ENCODE measurements around the gene PRKRA.
A peak's percentile ranks its signal among the peaks of the same experiment; 100 is the strongest.

PRKRA gene

GRCh38 chr2:178412047-178412446 lies 38.9 kb downstream of the PRKRA start:
- Histone ChIP-seq H3K4me3 (ENCODE audit: control insufficient read depth in 1 of 7, extremely low read depth in 1 of 7, insufficient read depth in 4 of 7, low read depth in 2 of 7, low read length in 6 of 7) (no peak overlapping the region), H3K9me3 (ENCODE audit: control extremely low read depth in 1 of 5, control insufficient read depth in 4 of 5, insufficient read depth in 2 of 5, low read depth in 1 of 5, low read length in 4 of 5) (no peaks in the 10 kb centered on the region), H3K36me3 (ENCODE audit: control insufficient read depth in 4 of 4, insufficient read depth in 4 of 4, low read length in 3 of 4) (no peaks in the 10 kb centered on the region), H3K4me1 (ENCODE audit: control extremely low read depth in 1 of 4, control insufficient read depth in 4 of 4, insufficient read depth in 4 of 4, low read length in 3 of 4) (peaks cover 6 to 17% (median 10%) of the 10 kb centered on the region in 4 experiments), H3K27ac (ENCODE audit: insufficient read depth in 1 of 2, low read depth in 1 of 2, low read length in 2 of 2, poor library complexity in 1 of 2, severe bottlenecking in 2 of 2) (no peak overlapping the region), H3K27me3 (replicated peaks in 2 of 5; ENCODE audit: control insufficient read depth in 4 of 5, insufficient read depth in 5 of 5, low read length in 4 of 5) (no peaks in the 10 kb centered on the region)
- WGBS (ENCODE audit: insufficient coverage): 100% methylated on average over 2 of the region's 3 CpGs
- ChIA-PET POLR2A (no interaction called here), CTCF (interaction anchor here (0.7 to 13.7 kb wide), 3 partner anchors 14 to 301 kb away, joined by 3 to 278 read pairs (median 8); partner anchors contain the start of gene RBM45)
- no peak for DNase-seq

- no peak overlapping the region for H3K4me3 ChIP-seq (ENCODE audit: control insufficient read depth in 1 of 7, extremely low read depth in 1 of 7, insufficient read depth in 4 of 7, low read depth in 2 of 7, low read length in 6 of 7)
- ChIA-PET POLR2A (no interaction called here), CTCF (no interaction called here)
- H3K36me3 ChIP-seq (ENCODE audit: control insufficient read depth in 4 of 4, insufficient read depth in 4 of 4, low read length in 3 of 4): no peaks in the 10 kb centered on the region
- no peaks in the 10 kb centered on the region for H3K9me3 ChIP-seq (ENCODE audit: control extremely low read depth in 1 of 5, control insufficient read depth in 4 of 5, insufficient read depth in 2 of 5, low read depth in 1 of 5, low read length in 4 of 5)
- H3K27me3 ChIP-seq (replicated peaks in 2 of 5; ENCODE audit: control insufficient read depth in 4 of 5, insufficient read depth in 5 of 5, low read length in 4 of 5): no peaks in the 10 kb centered on the region
- WGBS (ENCODE audit: insufficient coverage): no CpG with 5 or more reads among the region's 5 CpGs
- DNase-seq: no peak
- H3K4me1 ChIP-seq (ENCODE audit: control extremely low read depth in 1 of 4, control insufficient read depth in 4 of 4, insufficient read depth in 4 of 4, low read length in 3 of 4): peaks cover 2 to 7% (median 4%) of the 10 kb centered on the region in 4 experiments
- no peak overlapping the region for H3K27ac ChIP-seq (ENCODE audit: insufficient read depth in 1 of 2, low read depth in 1 of 2, low read length in 2 of 2, poor library complexity in 1 of 2, severe bottlenecking in 2 of 2)
Observed at GRCh38 chr2:178409261-178409660, 41.7 kb downstream of the PRKRA start.

- CTCF ChIA-PET: interaction anchor here (1.7 to 18.6 kb wide), 4 partner anchors 9 to 14 kb away, joined by 4 to 278 read pairs (median 5); no protein-coding TSS in a partner anchor
Observed at GRCh38 chr2:178404368-178404767, 46.6 kb downstream of the PRKRA start.

GRCh38 chr2:178403671-178404306 lies 47.2 kb downstream of the PRKRA start:
- CTCF ChIA-PET: interaction anchor here (1.7 to 18.6 kb wide), 3 partner anchors 9 to 14 kb away, joined by 4 to 278 read pairs (median 5); no protein-coding TSS in a partner anchor

More at GRCh38 chr2:178404368-178404767, 46.6 kb downstream of the PRKRA start:
- 59% methylated on average over 4 of the region's 4 CpGs for WGBS (ENCODE audit: insufficient coverage)
- POLR2A ChIA-PET: no interaction called here
- H3K4me3 ChIP-seq (ENCODE audit: control insufficient read depth in 1 of 7, extremely low read depth in 1 of 7, insufficient read depth in 4 of 7, low read depth in 2 of 7, low read length in 6 of 7): no peak overlapping the region
- no peaks in the 10 kb centered on the region for H3K36me3 ChIP-seq (ENCODE audit: control insufficient read depth in 4 of 4, insufficient read depth in 4 of 4, low read length in 3 of 4)
- H3K27ac ChIP-seq (ENCODE audit: insufficient read depth in 1 of 2, low read depth in 1 of 2, low read length in 2 of 2, poor library complexity in 1 of 2, severe bottlenecking in 2 of 2): no peak overlapping the region
- no peaks in the 10 kb centered on the region for H3K27me3 ChIP-seq (replicated peaks in 2 of 5; ENCODE audit: control insufficient read depth in 4 of 5, insufficient read depth in 5 of 5, low read length in 4 of 5)
- peak in 2 of 3 donors; percentile 67 to 73 for DNase-seq
- no peaks in the 10 kb centered on the region for H3K9me3 ChIP-seq (ENCODE audit: control extremely low read depth in 1 of 5, control insufficient read depth in 4 of 5, insufficient read depth in 2 of 5, low read depth in 1 of 5, low read length in 4 of 5)
- peaks cover 0 to 2% (median 0%) of the 10 kb centered on the region in 4 experiments for H3K4me1 ChIP-seq (ENCODE audit: control extremely low read depth in 1 of 4, control insufficient read depth in 4 of 4, insufficient read depth in 4 of 4, low read length in 3 of 4)

GRCh38 chr2:178401994-178402437 lies 49.0 kb downstream of the PRKRA start:
- POLR2A ChIA-PET: no interaction called here
- H3K4me3 ChIP-seq (ENCODE audit: control insufficient read depth in 1 of 7, extremely low read depth in 1 of 7, insufficient read depth in 4 of 7, low read depth in 2 of 7, low read length in 6 of 7): no peak overlapping the region
- H3K27ac ChIP-seq (ENCODE audit: insufficient read depth in 1 of 2, low read depth in 1 of 2, low read length in 2 of 2, poor library complexity in 1 of 2, severe bottlenecking in 2 of 2): no peak overlapping the region
- no peaks in the 10 kb centered on the region for H3K9me3 ChIP-seq (ENCODE audit: control extremely low read depth in 1 of 5, control insufficient read depth in 4 of 5, insufficient read depth in 2 of 5, low read depth in 1 of 5, low read length in 4 of 5)
- WGBS (ENCODE audit: insufficient coverage): no CpG with 5 or more reads among the region's 6 CpGs
- CTCF ChIA-PET: interaction anchor here (0.9 to 18.6 kb wide), 3 partner anchors 15 to 96 kb away, joined by 3 to 278 read pairs (median 3); no protein-coding TSS in a partner anchor
- peak in 1 of 3 donors; percentile 45 for DNase-seq
- H3K36me3 ChIP-seq (ENCODE audit: control insufficient read depth in 4 of 4, insufficient read depth in 4 of 4, low read length in 3 of 4): no peaks in the 10 kb centered on the region
- no peaks in the 10 kb centered on the region for H3K27me3 ChIP-seq (replicated peaks in 2 of 5; ENCODE audit: control insufficient read depth in 4 of 5, insufficient read depth in 5 of 5, low read length in 4 of 5)
- H3K4me1 ChIP-seq (ENCODE audit: control extremely low read depth in 1 of 4, control insufficient read depth in 4 of 4, insufficient read depth in 4 of 4, low read length in 3 of 4): peaks cover 0 to 2% (median 0%) of the 10 kb centered on the region in 4 experiments

More at GRCh38 chr2:178403671-178404306, 47.2 kb downstream of the PRKRA start:
- Histone ChIP-seq H3K4me3 (ENCODE audit: control insufficient read depth in 1 of 7, extremely low read depth in 1 of 7, insufficient read depth in 4 of 7, low read depth in 2 of 7, low read length in 6 of 7) (no peak overlapping the region), H3K36me3 (ENCODE audit: control insufficient read depth in 4 of 4, insufficient read depth in 4 of 4, low read length in 3 of 4) (no peaks in the 10 kb centered on the region), H3K27me3 (replicated peaks in 2 of 5; ENCODE audit: control insufficient read depth in 4 of 5, insufficient read depth in 5 of 5, low read length in 4 of 5) (no peaks in the 10 kb centered on the region), H3K27ac (ENCODE audit: insufficient read depth in 1 of 2, low read depth in 1 of 2, low read length in 2 of 2, poor library complexity in 1 of 2, severe bottlenecking in 2 of 2) (no peak overlapping the region), H3K4me1 (ENCODE audit: control extremely low read depth in 1 of 4, control insufficient read depth in 4 of 4, insufficient read depth in 4 of 4, low read length in 3 of 4) (peaks cover 0 to 2% (median 0%) of the 10 kb centered on the region in 4 experiments), H3K9me3 (ENCODE audit: control extremely low read depth in 1 of 5, control insufficient read depth in 4 of 5, insufficient read depth in 2 of 5, low read depth in 1 of 5, low read length in 4 of 5) (no peaks in the 10 kb centered on the region)
- WGBS (ENCODE audit: insufficient coverage): 86% methylated on average over 1 of the region's 3 CpGs
- DNase-seq: no peak
- POLR2A ChIA-PET: no interaction called here

GRCh38 chr2:178397002-178397605 lies 53.9 kb downstream of the PRKRA start:
- H3K27me3 ChIP-seq (replicated peaks in 2 of 5; ENCODE audit: control insufficient read depth in 4 of 5, insufficient read depth in 5 of 5, low read length in 4 of 5): no peaks in the 10 kb centered on the region
- ChIA-PET POLR2A (no interaction called here), CTCF (interaction anchor here (1.1 to 18.6 kb wide), 6 partner anchors 20 to 127 kb away, joined by 4 to 278 read pairs (median 6); no protein-coding TSS in a partner anchor)
- H3K36me3 ChIP-seq (ENCODE audit: control insufficient read depth in 4 of 4, insufficient read depth in 4 of 4, low read length in 3 of 4): no peaks in the 10 kb centered on the region
- H3K4me1 ChIP-seq (ENCODE audit: control extremely low read depth in 1 of 4, control insufficient read depth in 4 of 4, insufficient read depth in 4 of 4, low read length in 3 of 4): no peaks in the 10 kb centered on the region
- no peak overlapping the region for H3K4me3 ChIP-seq (ENCODE audit: control insufficient read depth in 1 of 7, extremely low read depth in 1 of 7, insufficient read depth in 4 of 7, low read depth in 2 of 7, low read length in 6 of 7)
- H3K9me3 ChIP-seq (ENCODE audit: control extremely low read depth in 1 of 5, control insufficient read depth in 4 of 5, insufficient read depth in 2 of 5, low read depth in 1 of 5, low read length in 4 of 5): no peaks in the 10 kb centered on the region
- peak; percentile 60 to 68 (median 66) for DNase-seq
- H3K27ac ChIP-seq (ENCODE audit: insufficient read depth in 1 of 2, low read depth in 1 of 2, low read length in 2 of 2, poor library complexity in 1 of 2, severe bottlenecking in 2 of 2): no peak overlapping the region
- 50% methylated on average over 2 of the region's 7 CpGs for WGBS (ENCODE audit: insufficient coverage)
